Measurements from ENCODE around the gene BLCAP. TPM values are rescaled to one million over a fixed set of nuclear protein-coding genes. Genes with fewer than 3 reads are reported as not detected.

The BLCAP gene
- total and polyA plus RNA-seq, 2 experiments from 2014 or later, result 62.2 to 64.8 TPM

GRCh38 chr20:37479266-37479665, 48.4 kb downstream of the BLCAP start:
- H4K20me1 ChIP-seq (replicated peaks; ENCODE audit: insufficient read depth), result no peaks in the 10 kb centered on the region
- DNase-seq (ENCODE audit: low spot score), result no peak
- no peaks in the 10 kb centered on the region for H3K79me2 ChIP-seq (replicated peaks; ENCODE audit: insufficient read depth)
- H3K9me2 ChIP-seq (ENCODE audit: insufficient read depth), result peaks cover 4% of the 10 kb centered on the region; the same call in 1 of the 2 replicates
- H3K27me3 ChIP-seq (ENCODE audit: insufficient read depth), result no peaks in the 10 kb centered on the region
- no peak overlapping the region for H2AFZ ChIP-seq
- TF ChIP-seq ETS1 (IDR thresholded peaks at IDR 0.05) (no peak), ZNF114 (CRISPR knock-in tag; IDR thresholded peaks at IDR 0.05) (no peak), EZH2phosphoT487 (IDR thresholded peaks at IDR 0.05; ENCODE audit: unreplicated experiment) (no peak), CTCF (conservative IDR thresholded peaks at IDR 0.05; ENCODE audit: low read depth in 2 of 2) (no peak), STAT1 (IDR thresholded peaks at IDR 0.05; ENCODE audit: unreplicated experiment) (no peak), ZNF462 (CRISPR knock-in tag; IDR thresholded peaks at IDR 0.05) (no peak), ZNF331 (CRISPR knock-in tag; IDR thresholded peaks at IDR 0.05; ENCODE audit: low read depth) (no peak), CREB1 (CRISPR knock-in tag; IDR thresholded peaks at IDR 0.05; ENCODE audit: low read depth) (no peak), REST (IDR thresholded peaks at IDR 0.05; ENCODE audit: unreplicated experiment) (no peak), EZH2 (IDR thresholded peaks at IDR 0.05; ENCODE audit: low read depth, unreplicated experiment) (no peak), POLR2AphosphoS5 (IDR thresholded peaks at IDR 0.05; ENCODE audit: low read depth) (no peak), NANOG (IDR thresholded peaks at IDR 0.05; ENCODE audit: borderline replicate concordance) (no peak), JUNB (IDR thresholded peaks at IDR 0.05; ENCODE audit: unreplicated experiment) (no peak)
- no peak overlapping the region for H3K4me3 ChIP-seq
- Mint-ChIP-seq H3K27ac (no peak overlapping the region), H3K36me3 (ENCODE audit: low read depth) (peaks cover 8% of the 10 kb centered on the region), H3K4me1 (no peaks in the 10 kb centered on the region; the same call in 2 of the 3 replicates), H3K27me3 (ENCODE audit: insufficient read depth, low read depth, poor library complexity) (peaks cover 2% of the 10 kb centered on the region), H3K9me3 (peaks cover 22% of the 10 kb centered on the region), H3K4me3 (no peak overlapping the region; the same call in 2 of the 3 replicates)
- no peaks in the 10 kb centered on the region for H3K4me1 ChIP-seq (ENCODE audit: insufficient read depth)
- H3F3A ChIP-seq (replicated peaks; ENCODE audit: low read depth), result no peaks in the 10 kb centered on the region
- ATAC-seq, result no peak
- H3K4me2 ChIP-seq, result no peak overlapping the region
- no peaks in the 10 kb centered on the region for H3K36me3 ChIP-seq (ENCODE audit: insufficient read depth)
- H3K27ac ChIP-seq (ENCODE audit: low read depth), result no peak overlapping the region

Measured in GM23338 (cell line).